ENCODE measurements around the gene TEX35.

- TF ChIP-seq CTCF (IDR thresholded peaks at IDR 0.05; ENCODE audit: low read length) (no peak), EZH2 (IDR thresholded peaks at IDR 0.05; ENCODE audit: borderline replicate concordance, low read length) (no peak)
Measured at GRCh38 chr1:178534137-178534868, 21.4 kb downstream of the TEX35 start.

Data from OCI-LY1 (cell line).